Liver (tissue), 9 donors: ENCODE measurements around the gene PILRB. TPM values are rescaled to one million over a fixed set of nuclear protein-coding genes. Genes with fewer than 3 reads are reported as not detected.

Source experiments
- DNase-seq: peaks from one replicate; pipeline ENCODE4 v3.0.0-alpha.2; 2017; ENCODE audit warnings: low spot score
- H3K27ac ChIP-seq, 2 donors: one replicate each; pipeline ENCODE4 v1.7.0; 2013; ENCODE audit warnings: inconsistent platforms in 2 of 2, low read length in 2 of 2, control low read depth in 1 of 2, low read depth in 1 of 2, mild to moderate bottlenecking in 1 of 2
- H3K27me3 ChIP-seq, 4 donors: one replicate each; pipeline versions ENCODE4 v1.6.1 to v1.7.0; 2013; ENCODE audit warnings: low read length in 3 of 4, inconsistent platforms in 1 of 4, mild to moderate bottlenecking in 1 of 4, moderate library complexity in 1 of 4; ENCODE audit not compliant: control insufficient read depth in 4 of 4, insufficient read depth in 4 of 4
- H3K36me3 ChIP-seq, 4 donors: one replicate each; pipeline versions ENCODE4 v1.6.1 to v1.7.0; 2013; ENCODE audit warnings: low read length in 3 of 4, mild to moderate bottlenecking in 3 of 4, low read depth in 1 of 4, moderate library complexity in 1 of 4; ENCODE audit not compliant: control insufficient read depth in 4 of 4, insufficient read depth in 3 of 4
- H3K4me1 ChIP-seq, 4 donors: one replicate each; pipeline versions ENCODE4 v1.6.1 to v1.7.0; 2013; ENCODE audit warnings: low read length in 3 of 4, mild to moderate bottlenecking in 3 of 4, moderate library complexity in 1 of 4; ENCODE audit not compliant: control insufficient read depth in 4 of 4, insufficient read depth in 4 of 4
- H3K4me3 ChIP-seq, 3 donors: one replicate each; pipeline versions ENCODE4 v1.6.1 to v1.7.0; 2013; ENCODE audit warnings: low read length in 3 of 3, control low read depth in 1 of 3, low read depth in 1 of 3, mild to moderate bottlenecking in 1 of 3
- H3K9ac ChIP-seq, 2 donors: one replicate each; pipeline ENCODE4 v1.7.0; 2013; ENCODE audit warnings: low read length in 2 of 2, mild to moderate bottlenecking in 2 of 2, moderate library complexity in 2 of 2, control low read depth in 1 of 2, low read depth in 1 of 2
- H3K9me3 ChIP-seq, 4 donors: one replicate each; pipeline versions ENCODE4 v1.6.1 to v1.7.0; 2013; ENCODE audit warnings: low read length in 3 of 4; ENCODE audit not compliant: control insufficient read depth in 4 of 4
- ATF3 ChIP-seq: IDR thresholded peaks from 2 replicates; pipeline ENCODE4 v1.6.1; 2016; ENCODE audit warnings: antibody characterized with exemption
- CTCF ChIP-seq: fragments of 150-350 bp; IDR thresholded peaks from 2 replicates; pipeline ENCODE4 v1.5.1; 2017; ENCODE audit warnings: improper control_type of control experiment, low read depth, low read length; ENCODE audit not compliant: missing input control
- EGR1 ChIP-seq, 2 donors: IDR thresholded peaks; 2 replicates each; pipeline ENCODE4 v1.6.1; 2016 to 2018; ENCODE audit warnings: antibody characterized with exemption in 2 of 2, low read depth in 2 of 2
- FOXA1 ChIP-seq: IDR thresholded peaks from 2 replicates; pipeline ENCODE4 v1.6.1; 2016; ENCODE audit warnings: antibody characterized with exemption
- FOXA2 ChIP-seq: IDR thresholded peaks from 2 replicates; pipeline ENCODE4 v1.6.1; 2016; ENCODE audit warnings: antibody characterized with exemption
- GABPA ChIP-seq, 2 donors: IDR thresholded peaks in 1 of 2; conservative IDR thresholded peaks in 1 of 2; 2 replicates each; pipeline ENCODE4 v1.6.1; 2016; ENCODE audit warnings: antibody characterized with exemption in 2 of 2, mild to moderate bottlenecking in 1 of 2, moderate library complexity in 1 of 2
- HNF4G ChIP-seq: IDR thresholded peaks from 2 replicates; pipeline ENCODE4 v1.6.1; 2016; ENCODE audit warnings: antibody characterized with exemption
- JUND ChIP-seq, 2 donors: IDR thresholded peaks; 2 replicates each; pipeline ENCODE4 v1.6.1; 2016; ENCODE audit warnings: antibody characterized with exemption in 2 of 2
- MAX ChIP-seq: IDR thresholded peaks from 2 replicates; pipeline ENCODE4 v1.6.1; 2016; ENCODE audit warnings: antibody characterized with exemption
- NR2F2 ChIP-seq: IDR thresholded peaks from 2 replicates; pipeline ENCODE4 v1.6.1; 2016; ENCODE audit warnings: antibody characterized with exemption
- RAD21 ChIP-seq, 2 donors: IDR thresholded peaks; 2 replicates each; pipeline ENCODE4 v1.6.1; 2016; ENCODE audit warnings: antibody characterized with exemption in 2 of 2, mild to moderate bottlenecking in 2 of 2
- REST ChIP-seq: IDR thresholded peaks from 2 replicates; pipeline ENCODE4 v1.6.1; 2016; ENCODE audit warnings: antibody characterized with exemption, mild to moderate bottlenecking
- RXRA ChIP-seq, 2 donors: IDR thresholded peaks; 2 replicates each; pipeline ENCODE4 v1.6.1; 2017 to 2018; ENCODE audit warnings: antibody characterized with exemption in 2 of 2, mild to moderate bottlenecking in 1 of 2
- SP1 ChIP-seq: IDR thresholded peaks from 2 replicates; pipeline ENCODE4 v1.6.1; 2018; ENCODE audit warnings: antibody characterized with exemption, mild to moderate bottlenecking
- TAF1 ChIP-seq: conservative IDR thresholded peaks from 2 replicates; pipeline ENCODE4 v1.6.1; 2016; ENCODE audit warnings: antibody characterized with exemption, mild to moderate bottlenecking
- ZBTB33 ChIP-seq: IDR thresholded peaks from 2 replicates; pipeline ENCODE4 v1.6.1; 2016; ENCODE audit warnings: antibody characterized with exemption
- WGBS: extraction: QIAGEN DNeasy Blood & Tissue Kit; methylation state at CpG from one replicate; pipeline ENCODE4 v1.1.7; 2013; 5-methylcytosine and 5-hydroxymethylcytosine counted together
- polyA plus RNA-seq, 2 donors: library from polyadenylated mRNA; stranded (reverse) in 1 of 2; unstranded in 1 of 2; fragments of 200-250 nt in 1 of 2; fragments of >200 nt in 1 of 2; fragmentation: Nextera tagmentation in 1 of 2; extraction: Ambion mirVana in 1 of 2; gene quantifications; one replicate each; pipeline versions ENCODE4 v1.2.1 to v1.2.3, GENCODE V29; 2013 to 2015
- total RNA-seq, 2 donors: library from RNA; depleted of rRNA; stranded (reverse); fragments of >200 nt; gene quantifications; one replicate each; pipeline ENCODE4 v1.2.3, GENCODE V29; 2014
- donor health status: healthy.
- donor health status: healthy.
- donor health status: healthy.
- donor health status: healthy.
- donor health status: healthy.

PILRB gene
- total and polyA plus RNA-seq, 4 donors: 6.0 to 50.8 (median 14.3) TPM

- 78% methylated on average over 4 of the region's 4 CpGs for WGBS
- TF ChIP-seq SP1 (no peak), RAD21 (IDR thresholded peaks at IDR 0.05) (no peak), TAF1 (no peak), GABPA (IDR thresholded peaks at IDR 0.05 in 1 of 2, conservative IDR thresholded peaks at IDR 0.05 in 1 of 2) (no peak), FOXA1 (no peak), ATF3 (no peak), ZBTB33 (no peak), EGR1 (IDR thresholded peaks at IDR 0.05; ENCODE audit: low read depth in 2 of 2) (no peak), REST (no peak), MAX (no peak)
These were observed 35.5 kb downstream of the PILRB start for GRCh38 chr7:100393233-100393905.

GRCh38 chr7:100394077-100394476 lies 36.2 kb downstream of the PILRB start:
- Histone ChIP-seq H3K9ac (no peak overlapping the region), H3K36me3 (no peaks in the 10 kb centered on the region), H3K27ac (no peak overlapping the region), H3K4me1 (no peaks in the 10 kb centered on the region), H3K9me3 (no peaks in the 10 kb centered on the region), H3K27me3 (no peaks in the 10 kb centered on the region), H3K4me3 (no peak overlapping the region)
- no peak for DNase-seq
- WGBS: 84% methylated on average over 2 of the region's 2 CpGs
- no peak for TF ChIP-seq HNF4G
- no peak for TF ChIP-seq FOXA2
- TF ChIP-seq JUND (IDR thresholded peaks at IDR 0.05): no peak
- no peak for TF ChIP-seq CTCF
- no peak for TF ChIP-seq NR2F2
- TF ChIP-seq MAX: no peak
- TF ChIP-seq SP1: no peak
- TF ChIP-seq GABPA (IDR thresholded peaks at IDR 0.05 in 1 of 2, conservative IDR thresholded peaks at IDR 0.05 in 1 of 2): no peak
- TF ChIP-seq REST: no peak
- no peak for TF ChIP-seq RAD21 (IDR thresholded peaks at IDR 0.05)
- TF ChIP-seq ZBTB33: no peak
- TF ChIP-seq TAF1: no peak
- no peak for TF ChIP-seq EGR1 (IDR thresholded peaks at IDR 0.05; ENCODE audit: low read depth in 2 of 2)
- TF ChIP-seq ATF3: no peak
- TF ChIP-seq FOXA1: no peak
- TF ChIP-seq RXRA (IDR thresholded peaks at IDR 0.05): no peak

More at GRCh38 chr7:100393233-100393905, 35.5 kb downstream of the PILRB start:
- Histone ChIP-seq H3K27me3 (no peaks in the 10 kb centered on the region), H3K4me1 (no peaks in the 10 kb centered on the region), H3K9ac (no peak overlapping the region), H3K4me3 (no peak overlapping the region), H3K27ac (no peak overlapping the region), H3K36me3 (no peaks in the 10 kb centered on the region), H3K9me3 (no peaks in the 10 kb centered on the region)
- no peak for DNase-seq
